ENCODE results near the gene TMEM185B.
"Not testable (repeated sequence)": the region's sequence is repeated elsewhere in the genome, so short reads cannot be mapped to it uniquely, and the experiment has no call there.

TMEM185B gene

DNA sequence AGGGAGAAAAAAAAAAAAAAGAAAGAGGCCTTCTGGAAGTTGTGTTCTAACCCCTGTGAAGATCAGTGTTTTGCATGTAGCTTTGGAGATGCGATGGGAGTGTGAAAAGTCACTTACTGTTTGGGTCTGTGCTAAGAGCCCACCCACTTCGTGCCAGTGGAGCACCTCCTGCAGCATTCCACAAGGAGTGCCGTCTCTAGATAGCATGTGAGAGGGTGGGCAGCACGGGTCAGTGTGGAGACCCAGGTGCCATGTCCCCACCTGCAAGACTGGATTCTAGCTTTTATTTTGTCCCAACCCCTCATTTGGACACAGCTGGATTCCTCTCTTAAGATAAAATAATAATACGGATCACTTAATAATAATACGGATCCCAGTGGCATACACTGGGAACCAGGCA is 12.5 kb upstream of the TMEM185B start:
- Histone ChIP-seq H3K9me3 (ENCODE audit: insufficient read depth, low read length) (no peaks in the 10 kb centered on the region), H3K79me2 (ENCODE audit: insufficient read depth, low read length) (no peaks in the 10 kb centered on the region), H3K27ac (ENCODE audit: low read depth, low read length) (no peak overlapping the region), H3K9ac (ENCODE audit: low read length) (no peak overlapping the region), H3K36me3 (ENCODE audit: low read length) (no peaks in the 10 kb centered on the region), H3K9me2 (replicated peaks; ENCODE audit: insufficient read depth, low read length) (no peaks in the 10 kb centered on the region), H3K4me3 (ENCODE audit: insufficient read depth, low read length, poor library complexity, severe bottlenecking) (no peak overlapping the region), H2AFZ (ENCODE audit: low read depth, low read length, severe bottlenecking) (no peak overlapping the region), H3K27me3 (ENCODE audit: low read length) (no peaks in the 10 kb centered on the region), H4K20me1 (ENCODE audit: low read depth, low read length) (no peaks in the 10 kb centered on the region), H3K4me2 (ENCODE audit: low read depth, low read length, poor library complexity, severe bottlenecking) (no peak overlapping the region), H3F3A (ENCODE audit: insufficient read depth) (no peaks in the 10 kb centered on the region)
- no peak for TF ChIP-seq EZH2phosphoT487 (conservative IDR thresholded peaks at IDR 0.05; ENCODE audit: low read length)
- TF ChIP-seq, protein P1, sequence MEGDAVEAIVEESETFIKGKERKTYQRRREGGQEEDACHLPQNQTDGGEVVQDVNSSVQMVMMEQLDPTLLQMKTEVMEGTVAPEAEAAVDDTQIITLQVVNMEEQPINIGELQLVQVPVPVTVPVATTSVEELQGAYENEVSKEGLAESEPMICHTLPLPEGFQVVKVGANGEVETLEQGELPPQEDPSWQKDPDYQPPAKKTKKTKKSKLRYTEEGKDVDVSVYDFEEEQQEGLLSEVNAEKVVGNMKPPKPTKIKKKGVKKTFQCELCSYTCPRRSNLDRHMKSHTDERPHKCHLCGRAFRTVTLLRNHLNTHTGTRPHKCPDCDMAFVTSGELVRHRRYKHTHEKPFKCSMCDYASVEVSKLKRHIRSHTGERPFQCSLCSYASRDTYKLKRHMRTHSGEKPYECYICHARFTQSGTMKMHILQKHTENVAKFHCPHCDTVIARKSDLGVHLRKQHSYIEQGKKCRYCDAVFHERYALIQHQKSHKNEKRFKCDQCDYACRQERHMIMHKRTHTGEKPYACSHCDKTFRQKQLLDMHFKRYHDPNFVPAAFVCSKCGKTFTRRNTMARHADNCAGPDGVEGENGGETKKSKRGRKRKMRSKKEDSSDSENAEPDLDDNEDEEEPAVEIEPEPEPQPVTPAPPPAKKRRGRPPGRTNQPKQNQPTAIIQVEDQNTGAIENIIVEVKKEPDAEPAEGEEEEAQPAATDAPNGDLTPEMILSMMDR (IDR thresholded peaks at IDR 0.05; ENCODE audit: insufficient read depth, low read length, poor library complexity, severe bottlenecking): no peak

DNA sequence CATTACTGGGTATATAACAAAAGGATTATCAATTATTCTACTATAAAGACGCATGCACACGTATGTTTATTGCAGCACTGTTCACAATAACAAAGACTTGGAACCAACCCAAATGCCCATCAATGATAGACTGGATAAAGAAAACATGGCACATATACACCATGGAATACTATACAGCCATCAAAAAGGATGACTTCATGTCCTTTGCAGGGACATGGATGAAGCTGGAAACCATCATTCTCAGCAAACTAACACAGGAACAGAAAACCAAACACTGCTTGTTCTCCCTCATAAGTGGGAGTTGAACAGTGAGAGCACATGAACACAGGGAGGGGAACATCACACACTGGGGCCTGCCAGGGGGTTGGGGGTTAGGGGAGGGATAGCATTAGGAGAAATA is 12.0 kb upstream of the TMEM185B start:
- H3K9me3 ChIP-seq (ENCODE audit: insufficient read depth, low read length); H3K4me3 ChIP-seq (ENCODE audit: insufficient read depth, low read length, poor library complexity, severe bottlenecking); H3K9ac ChIP-seq (ENCODE audit: low read length); H3K79me2 ChIP-seq (ENCODE audit: insufficient read depth, low read length); H3K27me3 ChIP-seq (ENCODE audit: low read length); H3K9me2 ChIP-seq (replicated peaks; ENCODE audit: insufficient read depth, low read length); H3F3A ChIP-seq (ENCODE audit: insufficient read depth); H3K4me2 ChIP-seq (ENCODE audit: low read depth, low read length, poor library complexity, severe bottlenecking); H2AFZ ChIP-seq (ENCODE audit: low read depth, low read length, severe bottlenecking); H3K36me3 ChIP-seq (ENCODE audit: low read length); H4K20me1 ChIP-seq (ENCODE audit: low read depth, low read length); H3K27ac ChIP-seq (ENCODE audit: low read depth, low read length): not testable (repeated sequence)

DNA sequence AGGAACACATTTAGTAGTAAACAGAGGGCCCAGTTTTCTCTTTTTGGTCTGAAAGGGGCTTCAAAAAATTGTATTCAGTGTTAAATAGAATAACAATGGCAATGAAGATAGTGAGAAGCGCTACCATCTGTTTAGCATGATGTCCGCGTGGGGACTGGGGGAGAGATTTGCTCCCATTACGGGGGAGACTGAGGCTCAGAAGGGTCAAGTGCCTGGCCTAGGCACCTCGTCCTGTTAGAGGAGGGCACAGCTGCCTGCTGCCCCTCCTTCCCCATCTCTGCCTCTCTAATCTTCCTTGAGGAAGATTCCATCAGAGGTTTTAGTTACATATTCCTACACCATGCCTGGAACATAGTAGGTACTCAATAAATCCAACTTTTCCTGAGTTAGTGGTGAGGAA is 10.1 kb upstream of the TMEM185B start:
- TF ChIP-seq EZH2phosphoT487 (conservative IDR thresholded peaks at IDR 0.05; ENCODE audit: low read length): no peak
- TF ChIP-seq, protein P1 (IDR thresholded peaks at IDR 0.05; ENCODE audit: insufficient read depth, low read length, poor library complexity, severe bottlenecking): no peak
- no peaks in the 10 kb centered on the region for H3K27me3 ChIP-seq (ENCODE audit: low read length)
- H3K9me3 ChIP-seq (ENCODE audit: insufficient read depth, low read length): no peaks in the 10 kb centered on the region
- H3K36me3 ChIP-seq (ENCODE audit: low read length): no peaks in the 10 kb centered on the region
- no peak overlapping the region for H2AFZ ChIP-seq (ENCODE audit: low read depth, low read length, severe bottlenecking)
- H3K27ac ChIP-seq (ENCODE audit: low read depth, low read length): no peak overlapping the region
- no peaks in the 10 kb centered on the region for H3K79me2 ChIP-seq (ENCODE audit: insufficient read depth, low read length)
- no peaks in the 10 kb centered on the region for H3K9me2 ChIP-seq (replicated peaks; ENCODE audit: insufficient read depth, low read length)
- H3K4me2 ChIP-seq (ENCODE audit: low read depth, low read length, poor library complexity, severe bottlenecking): no peak overlapping the region
- H3K4me3 ChIP-seq (ENCODE audit: insufficient read depth, low read length, poor library complexity, severe bottlenecking): no peak overlapping the region
- no peak overlapping the region for H3K9ac ChIP-seq (ENCODE audit: low read length)
- H3F3A ChIP-seq (ENCODE audit: insufficient read depth): no peaks in the 10 kb centered on the region
- no peaks in the 10 kb centered on the region for H4K20me1 ChIP-seq (ENCODE audit: low read depth, low read length)

DNA sequence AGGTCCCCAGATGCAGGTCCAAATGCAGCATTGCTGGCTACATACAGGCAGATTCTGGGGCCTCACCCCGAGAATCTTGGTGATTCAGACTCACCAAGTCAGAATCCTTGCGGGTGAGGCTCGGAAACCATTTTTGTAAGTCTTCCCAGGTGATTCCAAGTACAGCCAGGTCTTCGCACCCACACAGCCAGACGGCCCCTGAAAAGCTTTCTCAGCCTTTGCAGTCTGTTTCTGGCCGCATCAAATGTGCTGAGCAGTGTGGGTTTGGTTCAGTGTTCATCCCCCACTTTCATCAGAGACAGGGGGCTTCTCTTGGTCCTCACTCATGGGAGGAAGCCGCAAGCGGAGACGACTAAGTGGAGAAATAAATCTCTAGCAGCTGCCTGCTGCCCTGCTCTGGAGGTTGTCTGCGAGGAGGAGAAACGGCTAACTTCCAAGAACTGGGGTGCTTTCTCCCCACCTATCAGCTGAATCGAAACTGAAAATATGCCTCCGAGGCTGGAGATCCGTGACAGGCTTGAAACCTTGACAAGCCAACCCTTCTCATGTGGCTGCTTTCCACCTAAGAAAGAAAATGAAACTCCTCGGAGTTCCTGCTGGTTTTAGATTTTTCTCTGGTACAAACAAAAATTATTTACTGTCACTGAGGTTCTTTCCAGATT is 8.9 kb upstream of the TMEM185B start:
- H3K9me2 ChIP-seq (replicated peaks; ENCODE audit: insufficient read depth, low read length): no peaks in the 10 kb centered on the region
- H3K9me3 ChIP-seq (ENCODE audit: insufficient read depth, low read length): no peaks in the 10 kb centered on the region
- H2AFZ ChIP-seq (ENCODE audit: low read depth, low read length, severe bottlenecking): peak overlapping the region; percentile 12
- no peak overlapping the region for H3K9ac ChIP-seq (ENCODE audit: low read length)
- H3K27me3 ChIP-seq (ENCODE audit: low read length): no peaks in the 10 kb centered on the region
- no peaks in the 10 kb centered on the region for H3K79me2 ChIP-seq (ENCODE audit: insufficient read depth, low read length)
- TF ChIP-seq, protein P1 (IDR thresholded peaks at IDR 0.05; ENCODE audit: insufficient read depth, low read length, poor library complexity, severe bottlenecking): no peak
- no peak for TF ChIP-seq EZH2phosphoT487 (conservative IDR thresholded peaks at IDR 0.05; ENCODE audit: low read length)
- H3K4me2 ChIP-seq (ENCODE audit: low read depth, low read length, poor library complexity, severe bottlenecking): peak overlapping the region; percentile 40
- H3K36me3 ChIP-seq (ENCODE audit: low read length): no peaks in the 10 kb centered on the region
- H3F3A ChIP-seq (ENCODE audit: insufficient read depth): no peaks in the 10 kb centered on the region
- H3K4me3 ChIP-seq (ENCODE audit: insufficient read depth, low read length, poor library complexity, severe bottlenecking): no peak overlapping the region
- no peak overlapping the region for H3K27ac ChIP-seq (ENCODE audit: low read depth, low read length)
- H4K20me1 ChIP-seq (ENCODE audit: low read depth, low read length): no peaks in the 10 kb centered on the region
